Keratinocyte (primary cell): ENCODE data around the gene ARL14EPL. TPM values are rescaled to one million over a fixed set of nuclear protein-coding genes. Genes with fewer than 3 reads are reported as not detected.

Experiments
- DNase-seq: peaks from one replicate; pipeline ENCODE4 v3.0.0-alpha.2; 2011; ENCODE audit warnings: low read depth, missing footprints, low spot score
- FAIRE-seq: peaks from 2 replicates; lab custom pipeline; 2011; peaks lifted over from hg19 to GRCh38; lab: Jason Lieb, UNC
- H2AFZ ChIP-seq: 2 replicates; pipeline ENCODE4 v1.6.0; 2012; ENCODE audit warnings: low read length, control low read depth, inconsistent platforms; ENCODE audit not compliant: control insufficient read depth
- H3K27ac ChIP-seq: 2 replicates; pipeline ENCODE4 v1.5.1; 2011; ENCODE audit warnings: low read length; ENCODE audit not compliant: control insufficient read depth, insufficient read depth
- H3K27me3 ChIP-seq: 3 replicates; pipeline ENCODE4 v1.6.0; 2011; ENCODE audit warnings: low read length; ENCODE audit not compliant: control insufficient read depth, insufficient read depth; ENCODE audit errors: extremely low read depth
- H3K36me3 ChIP-seq, 2 experiments: 2 replicates in 1 of 2; 3 replicates in 1 of 2; pipeline ENCODE4 v1.5.1; 2011; ENCODE audit warnings: low read length in 2 of 2, mild to moderate bottlenecking in 1 of 2; ENCODE audit not compliant: control insufficient read depth in 2 of 2, insufficient read depth in 2 of 2; ENCODE audit errors: extremely low read depth in 1 of 2
- H3K4me1 ChIP-seq: 3 replicates; pipeline ENCODE4 v1.5.1; 2011; ENCODE audit warnings: low read length; ENCODE audit not compliant: control insufficient read depth, insufficient read depth; ENCODE audit errors: extremely low read depth
- H3K4me2 ChIP-seq: 3 replicates; pipeline ENCODE4 v1.6.0; 2011; ENCODE audit warnings: low read depth, low read length; ENCODE audit not compliant: control insufficient read depth, insufficient read depth; ENCODE audit errors: extremely low read depth
- H3K4me3 ChIP-seq, 3 experiments: fragments of 200-600 bp in 1 of 3; sonication (generic) in 1 of 3; 2 replicates in 2 of 3; 3 replicates in 1 of 3; pipeline ENCODE4 v1.5.1; 2011 to 2016; ENCODE audit warnings: low read length in 3 of 3, mild to moderate bottlenecking in 3 of 3, control low read depth in 2 of 3, inconsistent platforms in 1 of 3, low read depth in 1 of 3, mixed read lengths in 1 of 3, mixed run types in 1 of 3, moderate library complexity in 1 of 3; ENCODE audit not compliant: control insufficient read depth in 2 of 3, insufficient read depth in 2 of 3; ENCODE audit errors: extremely low read depth in 1 of 3
- H3K79me2 ChIP-seq: 2 replicates; pipeline ENCODE4 v1.6.0; 2012; ENCODE audit warnings: low read length; ENCODE audit not compliant: control insufficient read depth, insufficient read depth
- H3K9ac ChIP-seq: 3 replicates; pipeline ENCODE4 v1.6.0; 2011; ENCODE audit warnings: low read length; ENCODE audit not compliant: control insufficient read depth, insufficient read depth; ENCODE audit errors: extremely low read depth
- H3K9me1 ChIP-seq: 3 replicates; pipeline ENCODE4 v1.6.0; 2011; ENCODE audit warnings: low read length; ENCODE audit not compliant: control insufficient read depth, insufficient read depth; ENCODE audit errors: extremely low read depth
- H3K9me3 ChIP-seq: 2 replicates; pipeline ENCODE4 v1.5.1; 2012; ENCODE audit warnings: low read depth, low read length; ENCODE audit not compliant: control insufficient read depth
- H4K20me1 ChIP-seq: 3 replicates; pipeline ENCODE4 v1.6.0; 2011; ENCODE audit warnings: low read length; ENCODE audit not compliant: control insufficient read depth, insufficient read depth; ENCODE audit errors: extremely low read depth
- CTCF ChIP-seq, 3 experiments: IDR thresholded peaks in 1 of 3; conservative IDR thresholded peaks in 1 of 3; optimal IDR thresholded peaks in 1 of 3; 2 replicates in 2 of 3; 3 replicates in 1 of 3; pipeline versions ENCODE3 to v1.5.1; 2011; ENCODE audit warnings: low read length in 3 of 3, mild to moderate bottlenecking in 3 of 3, moderate library complexity in 2 of 3, control low read depth in 1 of 3, inconsistent platforms in 1 of 3; ENCODE audit not compliant: insufficient read depth in 2 of 3; ENCODE audit errors: extremely low read depth in 1 of 3
- EZH2 ChIP-seq: IDR thresholded peaks from one replicate; pipeline ENCODE4 v1.6.1; 2012; ENCODE audit warnings: inconsistent platforms, mild to moderate bottlenecking, low read length, moderate library complexity
- dilution Hi-C: fragments of 300-500 bp; cut with MboI; formaldehyde crosslinking; loops from one replicate; pipeline ENCODE4 v1.7.0; 2020; ENCODE audit warnings: low sequenced_read_pairs; ENCODE audit not compliant: extremely low pct_ligation_motif_present
- polyA plus RNA-seq, 5 experiments: library from polyadenylated mRNA; depleted of rRNA in 3 of 5; stranded (reverse) in 3 of 5; stranded (forward) in 1 of 5; unstranded in 1 of 5; fragments of >200 nt; gene quantifications; 1 replicate in 1 of 5; 2 replicates in 3 of 5; 3 replicates in 1 of 5; pipeline versions ENCODE4 v1.2.1 to v1.2.3, GENCODE V29; 2011 to 2012; ENCODE audit warnings: missing spikeins in 2 of 5, low read depth in 1 of 5, low replicate concordance in 1 of 5

Gene ARL14EPL
- polyA plus RNA-seq, 1 donor (not counting 4 experiments of a cell fraction or from before 2014, with no cell fraction given), result not detected

- Histone ChIP-seq H3K9ac (no peak overlapping the region), H3K4me2 (no peak overlapping the region), H3K27ac (no peak overlapping the region), H4K20me1 (no peaks in the 10 kb centered on the region), H3K4me1 (no peaks in the 10 kb centered on the region), H3K79me2 (no peaks in the 10 kb centered on the region), H3K4me3 (no peak overlapping the region), H3K36me3 (no peaks in the 10 kb centered on the region), H2AFZ (no peak overlapping the region), H3K9me1 (no peaks in the 10 kb centered on the region), H3K9me3 (no peaks in the 10 kb centered on the region), H3K27me3 (no peaks in the 10 kb centered on the region)
- no peak for DNase-seq
- no peak for FAIRE-seq
- TF ChIP-seq EZH2, result no peak
- TF ChIP-seq CTCF (optimal IDR thresholded peaks at IDR 0.05 in 1 of 3, IDR thresholded peaks at IDR 0.05 in 1 of 3, conservative IDR thresholded peaks at IDR 0.05 in 1 of 3; ENCODE audit: extremely low read depth in 1 of 3, insufficient read depth in 2 of 3, low read length in 3 of 3), result no peak
- dilution Hi-C loops, result no loop called here
Measured at GRCh38 chr5:116078199-116078598, 45.9 kb downstream of the ARL14EPL start.

- no peaks in the 10 kb centered on the region for H3K36me3 ChIP-seq
- DNase-seq (no peak), FAIRE-seq (no peak)
- H3K4me3 ChIP-seq, result peak overlapping the region; percentile 91 to 94 (median 92)
- H3K4me2 ChIP-seq, result peak overlapping the region; percentile 98
- H2AFZ ChIP-seq, result peak overlapping the region; percentile 98
- peak overlapping the region; percentile 90 for H3K9ac ChIP-seq
- peaks cover 22% of the 10 kb centered on the region for H3K79me2 ChIP-seq
- no peaks in the 10 kb centered on the region for H4K20me1 ChIP-seq
- H3K9me1 ChIP-seq, result no peaks in the 10 kb centered on the region
- peaks cover 11% of the 10 kb centered on the region for H3K4me1 ChIP-seq
- peak overlapping the region; percentile 78 for H3K27ac ChIP-seq
- H3K27me3 ChIP-seq, result no peaks in the 10 kb centered on the region
- TF ChIP-seq CTCF (optimal IDR thresholded peaks at IDR 0.05 in 1 of 3, IDR thresholded peaks at IDR 0.05 in 1 of 3, conservative IDR thresholded peaks at IDR 0.05 in 1 of 3; ENCODE audit: extremely low read depth in 1 of 3, insufficient read depth in 2 of 3, low read length in 3 of 3) (no peak), EZH2 (no peak)
- H3K9me3 ChIP-seq, result no peaks in the 10 kb centered on the region
- dilution Hi-C loops, result no loop called here
Measured at GRCh38 chr5:116084287-116084691, 52.0 kb downstream of the ARL14EPL start.
